Ovary (tissue), 3 donors: ENCODE results near the gene NWD2.

Source experiments
- EP300 ChIP-seq: sonication (generic); formaldehyde crosslinking; IDR thresholded peaks from one replicate; pipeline ENCODE4 v1.6.1; 2017; ENCODE audit warnings: antibody characterized with exemption
- POLR2A ChIP-seq: fragments of 450-650 bp; IDR thresholded peaks from one replicate; pipeline ENCODE4 v1.6.1; 2017; ENCODE audit warnings: antibody characterized with exemption, mild to moderate bottlenecking, moderate library complexity
- TF ChIP-seq, protein P1 (sequence below), 3 donors: fragments of 450-650 bp in 2 of 3; fragments of 200-600 bp in 1 of 3; IDR thresholded peaks; one replicate each; pipeline versions ENCODE4 v1.5.1 to v1.8.0; 2016 to 2022; ENCODE audit warnings: antibody characterized with exemption in 3 of 3, mild to moderate bottlenecking in 1 of 3
- donor health status: DM: no; HTN: no; CAD: no.

- TF ChIP-seq, protein P1, sequence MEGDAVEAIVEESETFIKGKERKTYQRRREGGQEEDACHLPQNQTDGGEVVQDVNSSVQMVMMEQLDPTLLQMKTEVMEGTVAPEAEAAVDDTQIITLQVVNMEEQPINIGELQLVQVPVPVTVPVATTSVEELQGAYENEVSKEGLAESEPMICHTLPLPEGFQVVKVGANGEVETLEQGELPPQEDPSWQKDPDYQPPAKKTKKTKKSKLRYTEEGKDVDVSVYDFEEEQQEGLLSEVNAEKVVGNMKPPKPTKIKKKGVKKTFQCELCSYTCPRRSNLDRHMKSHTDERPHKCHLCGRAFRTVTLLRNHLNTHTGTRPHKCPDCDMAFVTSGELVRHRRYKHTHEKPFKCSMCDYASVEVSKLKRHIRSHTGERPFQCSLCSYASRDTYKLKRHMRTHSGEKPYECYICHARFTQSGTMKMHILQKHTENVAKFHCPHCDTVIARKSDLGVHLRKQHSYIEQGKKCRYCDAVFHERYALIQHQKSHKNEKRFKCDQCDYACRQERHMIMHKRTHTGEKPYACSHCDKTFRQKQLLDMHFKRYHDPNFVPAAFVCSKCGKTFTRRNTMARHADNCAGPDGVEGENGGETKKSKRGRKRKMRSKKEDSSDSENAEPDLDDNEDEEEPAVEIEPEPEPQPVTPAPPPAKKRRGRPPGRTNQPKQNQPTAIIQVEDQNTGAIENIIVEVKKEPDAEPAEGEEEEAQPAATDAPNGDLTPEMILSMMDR (IDR thresholded peaks at IDR 0.05), result no peak
- TF ChIP-seq POLR2A (no peak), EP300 (no peak)
Measured at GRCh38 chr4:37365888-37366287, 121.3 kb downstream of the NWD2 start.
